Heart left ventricle (tissue), 13 donors: Measurements from ENCODE around the gene MYO1G.

ENCODE experiments used
- CTCF ChIP-seq, 12 donors: fragments of 200-600 bp; sonication (generic) in 4 of 12; IDR thresholded peaks; one replicate each; pipeline versions ENCODE4 v1.5.0 to v1.8.0; 2018 to 2022; ENCODE audit warnings: antibody characterized with exemption in 12 of 12, mild to moderate bottlenecking in 5 of 12
- POLR2A ChIP-seq, 2 donors: fragments of 450-650 bp; IDR thresholded peaks; one replicate each; pipeline ENCODE4 v1.6.1; 2017; ENCODE audit warnings: antibody characterized with exemption in 2 of 2, mild to moderate bottlenecking in 2 of 2, moderate library complexity in 2 of 2
- donor health status: ischemic (EF 13 %, LVEDD 7.1; RV severe dilation, severe dysfunction).
- donor health status: DM: no; HTN: yes; CAD: no.
- donor health status: DM: no; HTN: no; CAD: no.
- donor health status: ischemic (EF 25% LVEDD 6.9; RV normal size, moderate dysfunction).
- donor health status: ischemic (EF 25% LVEDD 5.7; RV mildly dilated, moderate dysfunction).
- donor health status: ischemic (EF 35%, LVEDD 5.7; RV mildly dilated, moderate dysfunction).
- donor health status: nonischemic (EF 11% LVEDD 7.7; RV severe dilation, severe dysfunction).
- donor health status: DM: yes; HTN: yes; CAD: no.
- donor health status: PGD.
- donor health status: ischemic (EF 29% LVEDD 5.4; RV normal size, mild dysfunction).
- donor health status: nonischemic (EF 23%, LVEDD 6.1; RV moderate dilation, normal function).

DNA sequence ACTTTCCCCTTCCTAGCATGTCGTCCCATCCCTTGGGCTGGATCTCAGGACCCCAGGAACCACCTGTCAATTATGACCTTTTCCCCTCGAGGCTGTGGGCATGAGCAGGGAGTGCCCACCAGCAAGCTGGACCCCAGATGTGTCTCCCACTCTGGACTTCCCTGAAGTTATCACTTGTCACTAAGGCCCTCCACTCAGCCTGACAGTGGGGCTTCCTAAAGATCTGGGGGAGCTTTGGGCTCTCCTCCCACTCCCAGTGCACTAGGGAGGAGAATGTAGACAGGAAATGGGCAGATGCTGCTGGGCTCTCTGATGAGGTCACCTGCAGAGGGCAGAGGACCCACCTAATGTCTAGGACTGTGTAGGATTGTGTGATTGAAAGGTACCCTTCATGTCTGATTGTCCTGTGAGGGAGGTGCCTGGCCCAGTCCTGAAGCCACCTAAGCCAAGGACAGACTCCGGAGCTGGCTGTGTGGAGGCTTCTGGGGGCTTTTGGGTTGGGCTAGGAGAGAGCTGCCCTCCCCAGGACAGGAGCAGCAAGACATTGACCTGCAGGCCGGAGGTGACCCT is 18.7 kb downstream of the MYO1G start:
- no peak for TF ChIP-seq POLR2A (IDR thresholded peaks at IDR 0.05)
- no peak for TF ChIP-seq CTCF (IDR thresholded peaks at IDR 0.05)
